DND-41 (cell line): Measurements from ENCODE around the gene RPP14.

Experiments
- CTCF ChIP-seq: IDR thresholded peaks from 2 replicates; pipeline ENCODE4 v1.5.1; 2012; ENCODE audit warnings: borderline replicate concordance, low read length, moderate library complexity, mild to moderate bottlenecking; ENCODE audit not compliant: poor library complexity, severe bottlenecking; ENCODE audit errors: extremely low read depth
- EZH2 ChIP-seq: IDR thresholded peaks from 3 replicates; pipeline ENCODE4 v1.6.1; 2012; ENCODE audit warnings: borderline replicate concordance, low read depth, mild to moderate bottlenecking, moderate library complexity, low read length, inconsistent platforms; ENCODE audit not compliant: severe bottlenecking

GRCh38 chr3:58305882-58306711 is at the start of gene RPP14, which contains the start of gene HTD2:
- TF ChIP-seq CTCF: peak; percentile 98
- no peak for TF ChIP-seq EZH2
